Hematopoietic multipotent progenitor cell treated with erythropoietin and hydrocortisone succinate and interleukin-3 and kit ligand, for 6 days (in vitro differentiated cells): ENCODE results near the gene FICD.

ENCODE experiments used
- DNase-seq: peaks from one replicate; pipeline ENCODE4 v3.0.0-alpha.2; 2015

FICD gene

DNA sequence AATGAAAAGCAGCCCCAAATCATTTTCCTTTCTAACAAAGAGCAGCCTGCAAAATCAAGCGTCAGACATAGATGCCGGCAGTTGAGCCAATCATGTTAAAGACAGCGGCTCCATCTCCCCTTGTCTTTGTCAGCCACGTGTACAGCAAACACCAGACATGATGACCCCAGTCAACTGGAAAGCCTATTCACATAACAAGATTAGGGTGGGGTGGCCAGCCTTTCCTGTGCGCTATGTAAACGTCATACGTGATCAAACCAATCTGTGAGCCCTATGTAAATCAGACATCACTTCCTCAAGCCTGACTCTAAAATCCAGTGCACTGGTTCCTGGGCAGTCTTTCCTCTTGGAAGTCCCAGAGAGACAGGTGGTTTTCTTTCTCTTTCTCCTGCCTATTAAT, 9.9 kb upstream of the FICD start:
- no peak for DNase-seq

DNA sequence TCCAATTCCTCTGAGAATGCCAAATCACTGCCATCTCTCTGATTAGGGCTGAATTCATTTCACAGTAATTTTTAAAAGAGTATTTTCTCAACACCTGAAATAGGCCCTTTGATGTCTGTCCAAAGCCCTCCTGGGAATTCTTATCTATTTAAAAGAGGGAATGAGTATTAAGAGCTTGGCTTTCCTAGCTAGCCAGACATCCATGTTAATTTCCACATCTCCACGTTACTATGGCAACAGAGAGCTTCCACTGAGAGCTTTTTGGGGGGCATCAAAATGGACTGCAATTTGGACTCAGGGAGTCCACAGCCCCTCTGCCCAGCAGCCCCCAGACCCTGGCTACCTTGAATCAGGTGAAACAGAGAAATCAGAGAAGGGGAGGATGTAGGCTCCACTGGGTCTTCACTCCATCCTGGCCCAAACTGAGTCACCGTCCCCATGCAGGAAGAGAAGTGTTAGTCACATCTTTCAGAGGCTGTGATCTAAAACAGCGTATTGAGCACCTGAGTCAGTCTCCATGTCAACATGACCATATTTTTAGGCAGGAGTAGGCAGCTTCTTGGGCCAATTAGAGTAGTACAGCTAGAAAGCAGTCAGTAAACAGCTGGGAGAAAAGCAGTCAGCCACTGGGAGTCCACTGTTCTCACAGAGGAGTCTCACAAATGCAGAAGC, 7.0 kb upstream of the FICD start:
- no peak for DNase-seq

GRCh38 chr12:108509806-108510205, 5.3 kb upstream of the FICD start:
- no peak for DNase-seq

DNA sequence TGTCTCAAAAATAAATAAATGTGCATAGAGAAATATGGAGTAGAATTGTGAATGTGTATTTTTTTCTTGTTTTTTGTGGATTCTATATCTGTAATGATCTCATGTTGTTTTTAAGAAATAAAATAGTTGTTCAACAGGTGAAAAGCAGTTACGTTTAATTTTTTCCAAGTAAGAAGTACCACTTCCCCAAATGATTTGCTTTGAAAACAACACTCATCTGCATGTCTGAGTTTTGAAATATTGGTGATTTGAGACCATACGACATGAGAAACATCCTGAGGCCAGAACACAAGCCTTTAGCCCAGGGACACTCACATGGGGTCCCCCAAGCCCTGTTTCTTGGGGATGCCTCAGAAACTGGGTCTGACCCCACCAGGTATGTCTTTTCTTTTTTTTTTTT, 4.2 kb upstream of the FICD start:
- DNase-seq = no peak

- peak; percentile 90 for DNase-seq
Observed at GRCh38 chr12:108511633-108512540, 3.2 kb upstream of the FICD start.

DNA sequence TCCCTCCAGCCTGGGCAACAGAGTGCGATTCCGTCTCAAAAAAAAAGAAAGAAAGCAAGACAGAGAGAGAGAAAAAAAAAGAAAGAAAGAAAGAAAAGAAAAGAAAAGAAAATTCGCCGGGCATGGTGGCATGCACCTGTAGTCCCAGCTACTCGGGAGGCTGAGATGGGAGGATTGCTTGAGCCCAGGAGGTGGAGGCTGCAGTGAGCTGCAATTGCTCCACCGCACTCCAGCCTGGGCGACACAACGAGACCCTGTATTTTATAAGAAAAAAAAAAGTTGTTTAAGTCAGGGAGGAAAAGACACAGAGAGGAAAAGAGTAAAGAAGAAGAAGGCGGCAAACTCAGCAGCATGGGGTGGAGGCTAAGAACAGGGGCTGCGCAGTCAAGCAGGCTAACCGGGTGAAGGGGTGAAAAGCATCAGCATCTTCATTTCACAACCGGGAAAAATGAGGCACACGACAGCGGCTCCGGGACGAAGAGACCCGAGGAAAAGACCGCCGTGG, 557 bp upstream of the FICD start:
- no peak for DNase-seq

DNA sequence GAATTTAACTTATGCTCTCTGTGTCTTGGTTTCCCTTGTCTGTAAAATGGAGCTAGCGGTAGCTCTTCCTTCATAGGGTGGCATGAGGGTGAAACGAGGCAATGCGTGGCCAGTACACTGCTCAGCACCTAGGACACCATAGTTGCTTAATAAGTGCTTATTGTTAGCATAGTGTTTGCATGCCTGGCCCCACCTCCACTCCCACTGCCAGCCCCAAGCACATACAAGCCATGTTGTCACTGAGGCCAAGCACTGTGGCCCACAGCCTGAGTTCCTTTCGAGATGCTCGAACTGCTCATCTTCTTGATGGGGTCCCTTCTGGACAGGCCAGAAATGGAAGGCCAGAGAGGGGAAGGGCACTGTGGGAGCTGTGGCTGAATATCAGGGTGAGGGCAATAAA, 839 bp downstream of the FICD start:
- DNase-seq = peak; percentile 29

DNA sequence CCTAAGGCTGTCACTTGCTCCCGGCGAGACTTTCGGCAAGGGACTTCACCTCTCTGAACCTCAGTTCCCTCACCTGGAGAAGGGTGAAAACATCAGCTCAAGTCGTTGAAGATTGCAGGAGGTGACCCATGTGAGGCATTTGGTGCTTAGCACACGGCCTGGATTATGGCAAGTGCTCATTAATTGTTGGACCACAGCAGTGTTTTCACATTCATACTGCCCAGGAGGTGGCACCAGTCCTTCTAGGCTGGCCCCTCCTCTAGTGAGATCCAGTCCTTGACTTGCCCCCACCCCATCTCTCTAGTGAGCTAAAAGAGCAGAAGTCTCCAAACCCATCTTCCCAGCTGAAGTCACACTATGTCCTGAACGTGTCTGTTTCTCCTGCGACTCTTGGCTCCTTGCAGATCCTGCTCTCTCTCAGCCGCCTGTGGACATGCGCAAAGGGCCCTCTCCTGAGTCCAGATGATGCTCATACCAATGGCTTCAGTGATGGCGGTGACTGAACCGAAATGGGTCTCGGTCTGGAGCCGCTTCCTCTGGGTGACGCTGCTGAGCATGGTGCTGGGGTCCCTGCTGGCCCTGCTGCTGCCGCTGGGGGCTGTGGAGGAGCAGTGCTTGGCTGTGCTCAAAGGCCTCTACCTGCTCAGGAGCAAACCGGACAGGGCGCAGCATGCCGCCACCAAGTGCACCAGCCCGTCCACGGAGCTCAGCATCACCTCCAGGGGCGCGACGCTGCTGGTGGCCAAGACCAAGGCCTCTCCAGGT, 1.6 kb downstream of the FICD start:
- DNase-seq = peak; percentile 51

GRCh38 chr12:108517288-108518100, 2.4 kb downstream of the FICD start:
- DNase-seq = no peak

DNA sequence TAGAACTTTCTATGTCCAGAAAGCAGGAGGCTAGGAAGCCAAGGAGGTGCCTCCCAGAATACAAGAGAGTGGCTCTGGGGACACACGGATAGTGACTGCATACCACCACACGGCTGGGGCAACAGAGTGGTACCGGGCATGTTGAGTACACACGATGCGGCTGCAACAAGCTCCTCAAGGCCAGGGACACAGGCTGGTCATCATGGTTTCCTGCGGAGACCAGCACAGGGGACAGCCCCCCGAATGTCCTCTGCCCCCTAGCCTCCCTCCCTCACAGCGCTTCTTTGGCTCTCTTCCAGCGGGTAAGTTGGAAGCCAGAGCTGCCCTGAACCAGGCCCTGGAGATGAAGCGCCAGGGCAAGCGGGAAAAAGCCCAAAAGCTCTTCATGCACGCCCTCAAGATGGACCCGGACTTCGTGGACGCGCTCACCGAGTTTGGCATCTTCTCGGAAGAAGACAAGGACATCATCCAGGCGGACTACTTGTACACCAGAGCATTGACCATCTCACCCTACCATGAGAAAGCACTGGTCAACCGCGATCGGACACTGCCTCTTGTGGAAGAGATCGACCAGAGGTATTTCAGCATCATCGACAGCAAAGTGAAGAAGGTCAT, 3.1 kb downstream of the FICD start:
- DNase-seq = no peak

- DNase-seq = no peak
Observed at GRCh38 chr12:108518716-108519496, 3.8 kb downstream of the FICD start.

DNA sequence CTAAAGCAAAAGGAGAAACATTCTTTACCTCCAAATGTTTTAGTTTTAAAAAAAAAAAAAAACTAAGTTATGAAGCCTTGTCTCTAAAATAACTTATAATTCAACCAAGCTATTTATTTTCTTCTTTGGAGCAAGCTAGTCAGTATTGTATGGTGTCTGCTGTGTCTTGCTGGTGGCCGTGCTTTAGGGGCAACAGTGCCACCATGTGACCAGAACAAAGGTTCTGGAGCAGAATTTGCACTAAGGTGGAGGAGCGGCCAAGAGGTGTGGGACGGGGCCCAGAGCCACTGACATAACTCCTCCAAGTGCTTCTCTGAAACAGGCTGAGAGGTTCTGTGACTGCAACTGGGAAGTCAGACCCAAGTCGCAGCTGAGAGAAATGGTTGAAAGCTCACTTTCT, 4.5 kb downstream of the FICD start:
- DNase-seq = peak; percentile 19

- no peak for DNase-seq
Observed at GRCh38 chr12:108523365-108523764, 8.3 kb downstream of the FICD start.

DNA sequence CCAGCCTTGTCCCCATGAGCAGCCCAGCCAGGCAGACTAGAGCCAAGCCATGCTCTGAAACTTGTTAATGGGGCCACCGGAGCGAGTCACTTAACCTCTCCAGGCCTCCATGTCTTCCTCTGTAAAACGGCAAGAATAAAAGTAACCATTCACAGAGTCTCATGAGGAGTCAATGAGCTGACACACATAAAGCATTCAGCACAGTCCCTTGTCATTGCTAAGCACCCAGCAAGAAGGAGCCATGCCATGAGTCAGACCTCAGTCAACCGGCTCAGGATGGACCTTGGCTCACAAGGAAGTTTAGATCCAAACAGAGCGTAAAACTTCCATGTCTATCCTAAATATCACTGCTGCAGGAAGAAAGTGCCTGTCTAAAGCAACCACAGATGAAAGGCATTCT, 10.6 kb downstream of the FICD start:
- DNase-seq = no peak

DNA sequence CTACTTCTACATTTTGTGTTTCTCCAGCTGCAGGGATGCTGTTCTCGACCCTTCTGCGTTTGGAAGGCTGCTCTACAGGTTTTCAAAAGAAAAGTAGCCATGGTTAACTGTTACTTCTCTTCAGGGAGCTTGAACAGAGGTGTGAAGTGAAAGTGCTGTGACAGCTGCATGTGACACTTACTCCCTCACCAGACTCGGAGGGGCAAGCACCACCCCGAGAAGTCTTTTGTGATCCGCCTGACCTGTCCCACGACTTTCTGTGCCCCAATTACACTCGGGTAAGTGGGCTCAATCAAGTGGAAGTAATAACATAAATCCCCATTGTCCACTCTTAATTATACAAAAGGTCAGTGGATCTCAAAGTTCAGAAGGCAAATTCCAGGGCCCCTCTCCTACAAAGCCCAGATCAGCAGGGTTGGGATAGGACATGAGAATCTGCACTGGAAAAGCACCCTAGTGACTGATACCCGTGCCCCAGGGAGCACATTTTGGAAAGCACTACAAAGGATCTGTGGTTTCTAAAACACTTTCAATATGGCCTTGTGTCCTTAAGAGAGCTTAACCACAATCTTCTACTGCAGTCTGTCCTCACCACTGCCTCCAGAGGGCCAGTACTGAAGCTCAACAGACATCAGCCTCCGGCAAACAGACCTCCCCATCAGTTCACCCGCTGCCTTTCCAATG, 11.5 kb downstream of the FICD start:
- no peak for DNase-seq

DNA sequence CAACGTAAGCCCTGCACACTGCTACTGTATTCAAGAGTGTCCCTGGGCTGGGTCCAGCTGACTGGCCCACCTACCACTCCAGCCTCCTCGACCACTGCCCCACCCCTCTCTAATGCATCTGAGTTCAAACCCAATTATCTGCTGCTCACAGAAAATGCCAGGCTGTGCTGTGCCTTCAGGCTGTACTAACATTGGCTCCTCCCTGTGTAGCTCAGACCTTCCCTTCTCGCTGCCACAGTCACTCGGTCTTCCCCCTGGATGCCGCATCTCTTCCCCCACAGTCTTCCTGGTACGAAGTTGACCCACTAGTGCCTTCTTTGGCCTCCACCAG, 12.1 kb downstream of the FICD start:
- no peak for DNase-seq

DNA sequence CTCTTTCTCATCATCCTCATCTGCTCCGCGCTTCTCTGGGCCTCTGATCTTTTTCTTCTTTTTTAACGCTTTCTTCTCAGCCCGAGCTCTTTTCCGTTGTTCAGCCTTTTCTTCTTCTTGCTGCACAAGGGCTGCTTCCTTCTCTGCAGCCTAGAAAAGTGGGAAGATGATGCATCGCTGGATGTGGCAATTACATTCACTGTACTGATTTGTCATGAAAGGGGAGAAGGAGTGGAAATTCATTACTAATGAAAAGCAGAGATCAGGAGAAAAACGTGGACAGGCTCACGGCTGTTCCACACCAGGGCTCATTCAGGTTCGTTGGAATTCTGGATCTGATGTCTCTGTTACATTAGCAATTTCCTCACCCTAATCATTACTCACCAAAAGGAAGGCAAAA, 15.1 kb downstream of the FICD start:
- no peak for DNase-seq

- DNase-seq = no peak
Observed at GRCh38 chr12:108531929-108532848, 17.1 kb downstream of the FICD start.

DNA sequence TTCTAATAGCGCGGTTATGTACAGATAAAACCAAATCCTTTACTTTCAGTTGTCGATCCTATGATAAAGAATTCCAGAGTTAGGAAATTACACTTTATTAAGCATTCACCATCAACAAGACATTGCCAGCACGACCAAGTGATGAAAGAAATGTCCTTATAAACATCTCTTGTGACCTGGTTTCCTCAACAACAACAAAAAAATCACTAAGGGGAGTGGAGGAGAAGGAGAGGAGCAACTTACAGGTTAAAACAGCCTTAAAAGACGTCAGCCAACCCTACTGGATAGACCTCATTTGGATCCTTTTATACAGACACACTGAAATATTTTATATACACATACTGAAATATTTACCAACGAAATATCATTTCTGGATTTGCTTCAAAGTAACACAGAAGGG, 23.1 kb downstream of the FICD start:
- DNase-seq = no peak
